Upper lobe of left lung (tissue), 6 donors: Measurements from ENCODE around the gene CDK5RAP2. TPM values are rescaled to one million over a fixed set of nuclear protein-coding genes. Genes with fewer than 3 reads are reported as not detected.
A peak's percentile ranks its signal among the peaks of the same experiment; 100 is the strongest.

ENCODE experiments used
- ATAC-seq, 2 donors: fragments of 200-7000 bp; cut with Tn5 transposase; one replicate each; pipeline ENCODE4 v1.9.1; 2022; ENCODE audit warnings: mild to moderate bottlenecking in 2 of 2, moderate library complexity in 2 of 2; ENCODE audit not compliant: low FRiP score in 2 of 2
- DNase-seq, 2 donors: peaks; one replicate each; pipeline ENCODE4 v3.0.0-alpha.2; 2019 to 2020
- H3K27ac ChIP-seq, 4 donors: fragments of 200-600 bp; sonication (generic); one replicate each; pipeline ENCODE4 v1.5.1; 2016 to 2019
- H3K27me3 ChIP-seq, 4 donors: fragments of 200-600 bp; sonication (generic); one replicate each; pipeline ENCODE4 v1.5.1; 2017 to 2019
- H3K36me3 ChIP-seq, 4 donors: fragments of 200-600 bp; sonication (generic); one replicate each; pipeline ENCODE4 v1.5.1; 2016 to 2019
- H3K4me1 ChIP-seq, 4 donors: fragments of 200-600 bp; sonication (generic); one replicate each; pipeline ENCODE4 v1.5.1; 2018 to 2019
- H3K4me3 ChIP-seq, 4 donors: fragments of 200-600 bp; sonication (generic); one replicate each; pipeline ENCODE4 v1.5.1; 2017 to 2019; ENCODE audit warnings: mild to moderate bottlenecking in 2 of 4, moderate library complexity in 1 of 4
- H3K9me3 ChIP-seq, 4 donors: fragments of 200-600 bp; sonication (generic); one replicate each; pipeline ENCODE4 v1.5.1; 2018 to 2019
- CTCF ChIP-seq, 6 experiments: fragments of 450-650 bp in 4 of 6; fragments of 200-600 bp in 2 of 6; sonication (generic) in 2 of 6; IDR thresholded peaks; one replicate each; pipeline ENCODE4 v1.5.1; 2016 to 2019; ENCODE audit warnings: antibody characterized with exemption in 6 of 6
- EP300 ChIP-seq, 4 donors: sonication (generic); formaldehyde crosslinking; IDR thresholded peaks; one replicate each; pipeline ENCODE4 v1.5.1; 2017; ENCODE audit warnings: antibody characterized with exemption in 4 of 4, control low read depth in 2 of 4
- POLR2A ChIP-seq, 4 donors: fragments of 450-650 bp; IDR thresholded peaks; one replicate each; pipeline ENCODE4 v1.5.1; 2016 to 2017; ENCODE audit warnings: antibody characterized with exemption in 4 of 4, mild to moderate bottlenecking in 2 of 4
- POLR2AphosphoS5 ChIP-seq, 2 donors: sonication (generic); formaldehyde crosslinking; IDR thresholded peaks; one replicate each; pipeline ENCODE4 v1.5.1; 2017; ENCODE audit warnings: antibody characterized with exemption in 2 of 2
- WGBS, 2 donors: methylation state at CpG; one replicate each; pipeline ENCODE4 v1.1.5; 2017 to 2018; 5-methylcytosine and 5-hydroxymethylcytosine counted together
- total RNA-seq, 6 donors: library from RNA; depleted of rRNA in 4 of 6; stranded (reverse); fragments of >200 nt in 4 of 6; gene quantifications; one replicate each; pipeline versions ENCODE4 v1.1.0 to v1.2.1, GENCODE V29; 2016 to 2021
- donor health status: DM: no; HTN: no; CAD: no; lungs with moderate emphysema.
- donor health status: DM: no; HTN: yes; CAD: no; lungs with severe emphysema.

CDK5RAP2 gene
- total RNA-seq, 6 donors from 2014 or later, result 41.7 to 137 (median 51.6) TPM

GRCh38 chr9:120381839-120382238 is 198.1 kb downstream of the CDK5RAP2 start:
- ATAC-seq (no peak), DNase-seq (peak in 1 of 2 donors; percentile 14)
- H3K27me3 ChIP-seq, result no peaks in the 10 kb centered on the region
- H3K4me1 ChIP-seq, result peaks cover 0 to 7% (median 3%) of the 10 kb centered on the region in 4 donors
- H3K27ac ChIP-seq, result no peak overlapping the region
- TF ChIP-seq CTCF (IDR thresholded peaks at IDR 0.05) (no peak), EP300 (IDR thresholded peaks at IDR 0.05) (no peak), POLR2A (IDR thresholded peaks at IDR 0.05) (no peak), POLR2AphosphoS5 (IDR thresholded peaks at IDR 0.05) (no peak)
- peaks cover 0 to 8% (median 0%) of the 10 kb centered on the region in 4 donors for H3K9me3 ChIP-seq
- no peaks in the 10 kb centered on the region for H3K36me3 ChIP-seq
- no peak overlapping the region for H3K4me3 ChIP-seq
- WGBS, 2 donors, result 92% methylated on average over 10 of the region's 10 CpGs

DNA sequence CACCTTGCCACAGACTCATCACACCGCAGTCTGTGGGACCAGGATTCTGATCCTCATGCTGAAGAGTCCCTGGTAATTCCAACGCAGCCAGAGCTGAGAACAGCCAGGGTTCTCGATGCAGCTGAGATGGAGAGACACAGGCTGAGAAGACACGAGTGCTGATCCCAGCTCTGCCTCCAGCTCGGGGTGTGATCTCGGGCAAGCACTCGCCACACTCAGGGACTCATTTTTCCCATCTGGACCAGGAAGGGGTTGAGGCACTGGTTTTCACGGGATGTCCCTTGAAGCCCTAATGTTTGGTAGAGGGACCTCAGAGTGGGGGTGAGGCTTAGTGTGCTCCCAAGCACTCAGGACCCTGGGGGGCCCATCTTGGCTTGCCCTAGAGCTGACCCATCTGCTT is 200.4 kb downstream of the CDK5RAP2 start:
- Histone ChIP-seq H3K4me3 (no peak overlapping the region), H3K36me3 (no peaks in the 10 kb centered on the region), H3K27me3 (no peaks in the 10 kb centered on the region), H3K4me1 (no peaks in the 10 kb centered on the region), H3K27ac (no peak overlapping the region), H3K9me3 (peaks cover 0 to 8% (median 0%) of the 10 kb centered on the region in 4 donors)
- no peak for ATAC-seq
- TF ChIP-seq POLR2AphosphoS5 (IDR thresholded peaks at IDR 0.05) (no peak), EP300 (IDR thresholded peaks at IDR 0.05) (no peak), CTCF (IDR thresholded peaks at IDR 0.05) (no peak), POLR2A (IDR thresholded peaks at IDR 0.05) (no peak)
- DNase-seq, result no peak
- WGBS, 2 donors, result 87 to 93% methylated on average over 3 to 8 of the region's 8 CpGs

DNA sequence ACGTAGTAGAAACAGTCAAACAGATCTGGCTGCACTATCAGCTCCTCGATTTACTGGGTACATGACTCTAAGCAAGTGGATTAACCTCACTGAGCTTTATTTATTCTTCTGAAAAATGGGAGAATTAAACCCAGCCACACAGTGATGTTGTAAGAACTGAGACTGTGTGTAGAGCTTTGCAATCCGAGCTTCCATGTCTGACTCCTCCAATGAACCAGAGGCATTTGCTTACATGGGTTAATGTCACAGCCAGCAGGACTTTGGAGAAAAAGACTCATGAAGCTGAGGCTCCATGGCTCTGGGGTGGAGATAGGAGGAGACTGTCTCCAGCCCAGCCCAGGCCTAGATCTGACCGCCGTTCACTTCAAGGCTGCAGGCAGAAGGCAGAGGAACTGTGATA is 201.3 kb downstream of the CDK5RAP2 start:
- H3K27ac ChIP-seq, result no peak overlapping the region
- no peak for TF ChIP-seq CTCF (IDR thresholded peaks at IDR 0.05)
- no peak for TF ChIP-seq POLR2A (IDR thresholded peaks at IDR 0.05)
- TF ChIP-seq EP300 (IDR thresholded peaks at IDR 0.05), result no peak
- TF ChIP-seq POLR2AphosphoS5 (IDR thresholded peaks at IDR 0.05), result no peak
- peaks cover 0 to 8% (median 0%) of the 10 kb centered on the region in 4 donors for H3K9me3 ChIP-seq
- H3K4me3 ChIP-seq, result no peak overlapping the region
- no peaks in the 10 kb centered on the region for H3K4me1 ChIP-seq
- DNase-seq (no peak), ATAC-seq (no peak)
- no peaks in the 10 kb centered on the region for H3K36me3 ChIP-seq
- H3K27me3 ChIP-seq, result no peaks in the 10 kb centered on the region
- 77 to 90% methylated on average over 3 to 5 of the region's 5 CpGs for WGBS, 2 donors

DNA sequence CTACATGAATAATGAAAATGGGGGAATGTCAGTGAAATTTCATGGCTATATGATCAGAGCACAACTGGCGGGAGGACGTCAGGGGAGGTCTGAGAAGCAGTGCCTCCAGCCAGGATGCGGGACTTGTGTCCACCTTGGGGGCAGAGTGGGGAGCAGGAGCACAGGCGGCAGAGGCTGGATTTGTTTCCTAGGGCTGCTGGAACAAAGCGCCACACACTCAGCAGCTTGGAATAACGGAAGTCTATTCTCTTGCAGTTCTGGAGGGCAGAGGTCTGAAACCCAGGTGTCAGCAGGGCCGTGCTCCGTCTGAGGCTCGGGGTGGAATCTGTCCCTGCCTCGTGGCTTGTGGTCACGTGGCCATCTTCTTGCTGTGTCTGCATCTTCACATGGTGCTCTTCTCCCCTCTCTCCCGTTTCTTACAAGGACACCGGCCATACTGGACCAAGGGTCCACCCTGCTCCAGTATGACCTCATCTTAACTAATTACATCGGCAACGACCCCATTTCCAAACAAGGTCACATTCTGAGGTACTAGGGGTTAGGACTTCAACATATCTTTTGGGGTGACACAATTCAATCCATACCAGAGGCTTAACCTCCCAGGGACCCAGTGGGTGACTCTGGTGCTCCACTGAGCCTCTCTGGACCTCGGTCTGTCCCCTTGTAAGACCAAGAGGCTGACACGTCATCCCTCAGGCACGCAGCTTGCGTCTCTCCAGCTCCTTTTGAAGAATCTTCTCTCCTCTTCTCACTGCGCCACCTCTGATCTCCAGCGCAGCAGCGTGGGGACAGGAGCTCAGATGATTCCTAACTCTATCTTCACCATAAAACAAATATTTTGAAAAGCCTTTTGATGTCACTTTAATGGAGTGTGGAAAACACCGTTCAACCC is 202.5 kb downstream of the CDK5RAP2 start:
- no peak overlapping the region for H3K4me3 ChIP-seq
- WGBS, 2 donors, result 78 to 88% methylated on average over 23 of the region's 23 CpGs
- H3K4me1 ChIP-seq, result no peaks in the 10 kb centered on the region
- no peak for ATAC-seq
- DNase-seq, result peak in 1 of 2 donors; percentile 10
- TF ChIP-seq POLR2AphosphoS5 (IDR thresholded peaks at IDR 0.05), result no peak
- no peak for TF ChIP-seq CTCF (IDR thresholded peaks at IDR 0.05)
- TF ChIP-seq POLR2A (IDR thresholded peaks at IDR 0.05), result no peak
- no peak for TF ChIP-seq EP300 (IDR thresholded peaks at IDR 0.05)
- H3K27me3 ChIP-seq, result no peaks in the 10 kb centered on the region
- no peaks in the 10 kb centered on the region for H3K36me3 ChIP-seq
- H3K27ac ChIP-seq, result no peak overlapping the region
- peaks cover 0 to 8% (median 0%) of the 10 kb centered on the region in 4 donors for H3K9me3 ChIP-seq
